Endometrial microvascular endothelial cells (primary cell): ENCODE results near the gene MFAP2. TPM values are rescaled to one million over a fixed set of nuclear protein-coding genes. Genes with fewer than 3 reads are reported as not detected.
"Not testable (repeated sequence)": the region's sequence is repeated elsewhere in the genome, so short reads cannot be mapped to it uniquely, and the experiment has no call there.

ENCODE experiments used
- in situ Hi-C: cut with HindIII; loops from 2 replicates; pipeline ENCODE4 v1.10.0; 2017; ENCODE audit warnings: low sequenced_read_pairs, low pct_unique_long_range_greater_than_20kb; ENCODE audit errors: inconsistent ontology term
- total RNA-seq: library from RNA; depleted of rRNA; stranded (reverse); fragments of >200 nt; gene quantifications from one replicate; pipeline ENCODE4 v1.2.3, GENCODE V29; 2015; ENCODE audit errors: inconsistent ontology term

MFAP2 gene
- total RNA-seq, 1 donor from 2014 or later = 10.4 TPM

- in situ Hi-C loops = not testable (repeated sequence)
These were observed 34.9 kb downstream of the MFAP2 start for GRCh38 chr1:16945512-16945911.

- in situ Hi-C loops = no loop called here
These were observed 36.4 kb downstream of the MFAP2 start for GRCh38 chr1:16944038-16944437.

- in situ Hi-C loops = not testable (repeated sequence)
These were observed 40.8 kb downstream of the MFAP2 start for GRCh38 chr1:16939386-16940180.

GRCh38 chr1:16938351-16939321 lies 41.8 kb downstream of the MFAP2 start:
- in situ Hi-C loops = no loop called here

GRCh38 chr1:16936580-16936979 lies 43.8 kb downstream of the MFAP2 start:
- in situ Hi-C loops = not testable (repeated sequence)

- in situ Hi-C loops = not testable (repeated sequence)
These were observed 46.5 kb downstream of the MFAP2 start for GRCh38 chr1:16933945-16934344.

GRCh38 chr1:16931206-16931934 lies 49.0 kb downstream of the MFAP2 start:
- in situ Hi-C loops = not testable (repeated sequence)

GRCh38 chr1:16929146-16930041 lies 51.0 kb downstream of the MFAP2 start:
- in situ Hi-C loops = not testable (repeated sequence)

- in situ Hi-C loops = no loop called here
These were observed 52.5 kb downstream of the MFAP2 start for GRCh38 chr1:16927711-16928485.

- in situ Hi-C loops = no loop called here
These were observed 53.2 kb downstream of the MFAP2 start for GRCh38 chr1:16927256-16927655.

- in situ Hi-C loops = no loop called here
These were observed 53.8 kb downstream of the MFAP2 start for GRCh38 chr1:16926491-16927073.

- in situ Hi-C loops = no loop called here
These were observed 54.6 kb downstream of the MFAP2 start for GRCh38 chr1:16925635-16926490.

GRCh38 chr1:16924919-16925477 lies 55.4 kb downstream of the MFAP2 start:
- in situ Hi-C loops = no loop called here
